ENCODE measurements around the gene SRP54. TPM values are rescaled to one million over a fixed set of nuclear protein-coding genes. Genes with fewer than 3 reads are reported as not detected.

The SRP54 gene
- polyA plus RNA-seq, 2 of the 4 experiments (the other 2 are of a cell fraction): 70.8 to 103 TPM

DNA sequence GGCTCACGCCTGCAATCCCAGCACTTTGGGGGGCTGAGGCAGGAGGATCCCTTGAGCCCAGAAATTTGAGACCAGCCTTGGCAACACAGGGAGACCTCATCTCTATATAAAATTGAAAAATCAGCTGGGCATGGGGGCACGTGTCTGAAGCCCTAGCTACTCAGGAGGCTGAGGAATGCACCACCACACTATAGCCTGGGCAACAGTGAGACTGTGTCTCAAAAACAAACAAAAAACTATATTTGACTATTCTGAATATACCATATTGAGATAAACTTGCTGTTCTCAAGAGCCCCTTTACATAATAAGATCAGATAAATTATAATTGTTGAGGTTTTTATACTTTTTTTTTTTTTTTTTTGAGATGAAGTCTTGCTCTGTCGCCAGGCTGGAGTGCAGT is 44.9 kb upstream of the SRP54 start:
- ATAC-seq: no peak
- ChIA-PET POLR2A (no interaction called here), CTCF (no interaction called here)
- Histone ChIP-seq H3K27ac (no peak overlapping the region), H3K4me3 (no peak overlapping the region), H3K9me3 (peaks cover 5% of the 10 kb centered on the region; the same call in 1 of the 3 replicates), H3K4me2 (no peak overlapping the region), H3K4me1 (no peaks in the 10 kb centered on the region)
- no peak for DNase-seq (ENCODE audit: low read depth in 1 of 2, low spot score in 1 of 2)
- no peak for TF ChIP-seq EHF (CRISPR knock-in tag; IDR thresholded peaks at IDR 0.05)
- TF ChIP-seq HOXA7 (CRISPR knock-in tag; IDR thresholded peaks at IDR 0.05): no peak
- TF ChIP-seq ZSCAN20 (CRISPR knock-in tag; IDR thresholded peaks at IDR 0.05): no peak
- TF ChIP-seq EHMT2 (IDR thresholded peaks at IDR 0.05; ENCODE audit: low read depth): no peak
- no peak for TF ChIP-seq TP53 (CRISPR knock-in tag; IDR thresholded peaks at IDR 0.05)
- TF ChIP-seq NR3C1 (IDR thresholded peaks at IDR 0.05): no peak
- no peak for TF ChIP-seq KDM5A (IDR thresholded peaks at IDR 0.05)
- no peak for TF ChIP-seq HEYL (CRISPR knock-in tag; IDR thresholded peaks at IDR 0.05)
- no peak for TF ChIP-seq KDM1A (IDR thresholded peaks at IDR 0.05; ENCODE audit: low read depth)
- TF ChIP-seq, protein P1, sequence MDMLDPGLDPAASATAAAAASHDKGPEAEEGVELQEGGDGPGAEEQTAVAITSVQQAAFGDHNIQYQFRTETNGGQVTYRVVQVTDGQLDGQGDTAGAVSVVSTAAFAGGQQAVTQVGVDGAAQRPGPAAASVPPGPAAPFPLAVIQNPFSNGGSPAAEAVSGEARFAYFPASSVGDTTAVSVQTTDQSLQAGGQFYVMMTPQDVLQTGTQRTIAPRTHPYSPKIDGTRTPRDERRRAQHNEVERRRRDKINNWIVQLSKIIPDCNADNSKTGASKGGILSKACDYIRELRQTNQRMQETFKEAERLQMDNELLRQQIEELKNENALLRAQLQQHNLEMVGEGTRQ (IDR thresholded peaks at IDR 0.05): no peak
- TF ChIP-seq FOSL2 (IDR thresholded peaks at IDR 0.05): no peak
- no peak for TF ChIP-seq FOSL2 (CRISPR knock-in tag; IDR thresholded peaks at IDR 0.05)
- TF ChIP-seq RFX5 (IDR thresholded peaks at IDR 0.05): no peak
- TF ChIP-seq RAD21 (conservative IDR thresholded peaks at IDR 0.05 in 1 of 2, IDR thresholded peaks at IDR 0.05 in 1 of 2): no peak
- no peak for TF ChIP-seq NFE2L2 (conservative IDR thresholded peaks at IDR 0.05; ENCODE audit: low read length)
- TF ChIP-seq SMC3 (IDR thresholded peaks at IDR 0.05): no peak
- TF ChIP-seq, protein P2, sequence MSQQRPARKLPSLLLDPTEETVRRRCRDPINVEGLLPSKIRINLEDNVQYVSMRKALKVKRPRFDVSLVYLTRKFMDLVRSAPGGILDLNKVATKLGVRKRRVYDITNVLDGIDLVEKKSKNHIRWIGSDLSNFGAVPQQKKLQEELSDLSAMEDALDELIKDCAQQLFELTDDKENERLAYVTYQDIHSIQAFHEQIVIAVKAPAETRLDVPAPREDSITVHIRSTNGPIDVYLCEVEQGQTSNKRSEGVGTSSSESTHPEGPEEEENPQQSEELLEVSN (IDR thresholded peaks at IDR 0.05; ENCODE audit: borderline replicate concordance, low read depth): no peak
- TF ChIP-seq POLR2AphosphoS2 (conservative IDR thresholded peaks at IDR 0.05; ENCODE audit: low read length): no peak
- FAIRE-seq: no peak
- 92% methylated on average over 3 of the region's 3 CpGs for WGBS (ENCODE audit: missing lambda C conversion rate)

- Histone ChIP-seq H3K4me2 (no peak overlapping the region), H3K27ac (no peak overlapping the region), H3K4me1 (no peaks in the 10 kb centered on the region), H3K9me3 (peaks cover 19% of the 10 kb centered on the region; the same call in 2 of the 3 replicates), H3K4me3 (no peak overlapping the region)
- TF ChIP-seq, protein P3, sequence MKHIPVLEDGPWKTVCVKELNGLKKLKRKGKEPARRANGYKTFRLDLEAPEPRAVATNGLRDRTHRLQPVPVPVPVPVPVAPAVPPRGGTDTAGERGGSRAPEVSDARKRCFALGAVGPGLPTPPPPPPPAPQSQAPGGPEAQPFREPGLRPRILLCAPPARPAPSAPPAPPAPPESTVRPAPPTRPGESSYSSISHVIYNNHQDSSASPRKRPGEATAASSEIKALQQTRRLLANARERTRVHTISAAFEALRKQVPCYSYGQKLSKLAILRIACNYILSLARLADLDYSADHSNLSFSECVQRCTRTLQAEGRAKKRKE (CRISPR knock-in tag; IDR thresholded peaks at IDR 0.05; ENCODE audit: low read depth): no peak
- TF ChIP-seq EHF (CRISPR knock-in tag; IDR thresholded peaks at IDR 0.05) (no peak), JUN (IDR thresholded peaks at IDR 0.05) (no peak), RAD21 (conservative IDR thresholded peaks at IDR 0.05 in 1 of 2, IDR thresholded peaks at IDR 0.05 in 1 of 2) (no peak), GATA3 (IDR thresholded peaks at IDR 0.05; ENCODE audit: borderline replicate concordance) (no peak), PBX3 (IDR thresholded peaks at IDR 0.05) (no peak), ESRRA (IDR thresholded peaks at IDR 0.05; ENCODE audit: borderline replicate concordance, low read length) (no peak), BHLHE40 (IDR thresholded peaks at IDR 0.05; ENCODE audit: low read depth, low read length) (no peak)
- FAIRE-seq (no peak), ATAC-seq (no peak), DNase-seq (ENCODE audit: low read depth in 1 of 2, low spot score in 1 of 2) (no peak)
- POLR2A ChIA-PET: no interaction called here
- CTCF ChIA-PET: interaction anchor here (0.8 kb wide), 1 partner anchor 38 kb away, joined by 5 read pairs; no protein-coding TSS in a partner anchor
Measured at GRCh38 chr14:34943506-34943905, 39.3 kb upstream of the SRP54 start.

Data from A549 (cell line).